NB4 (cell line): ENCODE data around the gene SHISA8.

Experiments used
- DNase-seq: peaks from one replicate; pipeline ENCODE4 v3.0.0; 2010; ENCODE audit warnings: low read depth
- H3K4me3 ChIP-seq: one replicate; pipeline ENCODE4 v1.5.1; 2011; ENCODE audit warnings: mild to moderate bottlenecking, low read depth, low read length, moderate library complexity
- CTCF ChIP-seq: IDR thresholded peaks from one replicate; pipeline ENCODE4 v1.5.1; 2012; ENCODE audit warnings: low read depth, low read length
- MAX ChIP-seq: IDR thresholded peaks from 2 replicates; pipeline ENCODE4 v1.6.1; 2011; ENCODE audit warnings: low read depth, low read length
- MYC ChIP-seq: IDR thresholded peaks from 2 replicates; pipeline ENCODE4 v1.6.1; 2011; ENCODE audit warnings: low read depth, low read length
- POLR2A ChIP-seq: IDR thresholded peaks from 2 replicates; pipeline ENCODE4 v1.6.1; 2011; ENCODE audit warnings: mild to moderate bottlenecking; ENCODE audit not compliant: insufficient read length; ENCODE audit errors: extremely low read depth

SHISA8 gene

GRCh38 chr22:41915035-41915785, at the start of gene SHISA8:
TSS of gene SHISA8 (minus strand) at chr22:41915074. CDS start at chr22:41914667, 407 bp downstream.
- TF ChIP-seq CTCF (no peak), MAX (no peak), POLR2A (no peak), MYC (no peak)
- no peak within 1 kb of the TSS for H3K4me3 ChIP-seq
- DNase-seq: peak; percentile 58

- DNase-seq: no peak
- no peak overlapping the region for H3K4me3 ChIP-seq
- TF ChIP-seq CTCF: no peak
- no peak for TF ChIP-seq MYC
- TF ChIP-seq MAX: no peak
- TF ChIP-seq POLR2A: no peak
Measured at GRCh38 chr22:41964112-41964491, 49.2 kb upstream of the SHISA8 start.

- no peak overlapping the region for H3K4me3 ChIP-seq
- TF ChIP-seq MAX: no peak
- TF ChIP-seq MYC: no peak
- no peak for TF ChIP-seq CTCF
- TF ChIP-seq POLR2A: no peak
- no peak for DNase-seq
Measured at GRCh38 chr22:41963453-41964111, 48.7 kb upstream of the SHISA8 start.

- H3K4me3 ChIP-seq: no peak overlapping the region
- DNase-seq: no peak
Measured at GRCh38 chr22:41957941-41958556, 43.2 kb upstream of the SHISA8 start.

GRCh38 chr22:41952713-41953112, 37.8 kb upstream of the SHISA8 start:
- H3K4me3 ChIP-seq: no peak overlapping the region

More at GRCh38 chr22:41957941-41958556, 43.2 kb upstream of the SHISA8 start:
- TF ChIP-seq MYC (no peak), POLR2A (no peak), CTCF (no peak), MAX (no peak)

More at GRCh38 chr22:41952713-41953112, 37.8 kb upstream of the SHISA8 start:
- TF ChIP-seq CTCF: no peak
- no peak for TF ChIP-seq MAX
- TF ChIP-seq MYC: no peak
- no peak for TF ChIP-seq POLR2A
- no peak for DNase-seq
